Central memory CD8-positive, alpha-beta T cell (primary cell): ENCODE results near the gene LARP4B.

Experiments
- ATAC-seq: fragments of 150-1000 bp; cut with Tn5 transposase; replicated peaks from 2 replicates; pipeline ENCODE4 v1.10.0; 2022; ENCODE audit warnings: mild to moderate bottlenecking, moderate FRiP score, moderate number of reproducible peaks; ENCODE audit not compliant: poor library complexity, severe bottlenecking; ENCODE audit errors: extremely low read depth
- DNase-seq, 2 donors: peaks; one replicate each; pipeline ENCODE4 v3.0.0; 2021; ENCODE audit warnings: low spot score in 2 of 2
- H3K27ac Mint-ChIP-seq: one replicate; pipeline ENCODE4 v1.8.0; 2022; ENCODE audit warnings: low read depth, mild to moderate bottlenecking, moderate library complexity, mixed read lengths
- H3K27me3 Mint-ChIP-seq: one replicate; pipeline ENCODE4 v1.8.0; 2022; ENCODE audit warnings: mixed read lengths
- H3K36me3 Mint-ChIP-seq: one replicate; pipeline ENCODE4 v1.8.0; 2022; ENCODE audit warnings: mild to moderate bottlenecking, moderate library complexity, mixed read lengths; ENCODE audit not compliant: insufficient read depth
- H3K4me1 Mint-ChIP-seq: one replicate; pipeline ENCODE4 v1.8.0; 2022; ENCODE audit warnings: mixed read lengths
- H3K4me3 Mint-ChIP-seq: one replicate; pipeline ENCODE4 v1.8.0; 2022; ENCODE audit warnings: mild to moderate bottlenecking, moderate library complexity, mixed read lengths
- H3K9me3 Mint-ChIP-seq: one replicate; pipeline ENCODE4 v1.8.0; 2022; ENCODE audit warnings: mixed read lengths

Gene LARP4B

DNA sequence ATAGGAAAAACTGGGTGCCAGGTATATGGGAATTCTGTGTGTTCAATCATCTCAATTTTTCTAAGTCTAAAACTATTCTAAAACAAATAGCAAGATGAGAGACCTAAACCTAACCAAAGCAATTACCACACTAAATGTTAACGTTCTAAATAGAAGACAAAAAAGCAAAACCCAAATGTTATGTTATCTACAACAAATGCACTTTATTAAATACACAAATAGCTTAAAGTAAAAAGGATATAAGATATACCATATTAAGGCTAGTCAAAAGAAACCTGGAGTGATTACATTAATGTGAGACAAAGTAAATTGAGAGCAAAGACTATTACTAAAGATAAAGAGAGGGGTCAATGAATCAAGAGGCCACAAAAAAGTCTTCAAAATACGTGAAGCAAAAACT lies 81.4 kb downstream of the LARP4B start:
- H3K27ac Mint-ChIP-seq, result no peak overlapping the region
- no peak overlapping the region for H3K4me3 Mint-ChIP-seq
- peaks cover 5% of the 10 kb centered on the region for H3K9me3 Mint-ChIP-seq
- H3K4me1 Mint-ChIP-seq, result peaks cover 78% of the 10 kb centered on the region
- DNase-seq, result no peak
- H3K36me3 Mint-ChIP-seq, result peaks cover 17% of the 10 kb centered on the region
- no peak for ATAC-seq
- H3K27me3 Mint-ChIP-seq, result no peaks in the 10 kb centered on the region

DNA sequence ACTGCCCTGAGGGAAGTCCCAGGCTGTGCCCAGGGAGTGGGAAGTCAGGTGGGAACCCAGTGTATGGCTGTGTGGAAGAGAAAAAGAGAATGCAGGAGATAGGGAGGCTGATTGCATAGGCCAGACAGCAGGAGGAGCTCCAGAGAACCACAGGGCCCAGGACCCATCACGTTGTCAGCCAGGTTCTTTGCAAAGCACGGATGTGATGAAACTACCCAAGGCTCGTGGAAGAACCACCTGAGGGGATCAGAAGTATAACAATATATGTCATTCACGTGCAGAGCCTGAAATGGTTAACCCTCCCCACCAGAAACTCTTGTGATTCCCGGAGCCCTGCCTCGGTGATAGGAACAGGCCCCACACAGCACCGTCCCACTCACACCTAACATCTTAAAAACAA lies 83.6 kb downstream of the LARP4B start:
- Mint-ChIP-seq H3K36me3 (peaks cover 25% of the 10 kb centered on the region), H3K27ac (peak overlapping the region; percentile 19), H3K9me3 (peaks cover 5% of the 10 kb centered on the region), H3K4me3 (no peak overlapping the region), H3K4me1 (peaks cover 85% of the 10 kb centered on the region), H3K27me3 (no peaks in the 10 kb centered on the region)
- no peak for DNase-seq
- ATAC-seq, result no peak

DNA sequence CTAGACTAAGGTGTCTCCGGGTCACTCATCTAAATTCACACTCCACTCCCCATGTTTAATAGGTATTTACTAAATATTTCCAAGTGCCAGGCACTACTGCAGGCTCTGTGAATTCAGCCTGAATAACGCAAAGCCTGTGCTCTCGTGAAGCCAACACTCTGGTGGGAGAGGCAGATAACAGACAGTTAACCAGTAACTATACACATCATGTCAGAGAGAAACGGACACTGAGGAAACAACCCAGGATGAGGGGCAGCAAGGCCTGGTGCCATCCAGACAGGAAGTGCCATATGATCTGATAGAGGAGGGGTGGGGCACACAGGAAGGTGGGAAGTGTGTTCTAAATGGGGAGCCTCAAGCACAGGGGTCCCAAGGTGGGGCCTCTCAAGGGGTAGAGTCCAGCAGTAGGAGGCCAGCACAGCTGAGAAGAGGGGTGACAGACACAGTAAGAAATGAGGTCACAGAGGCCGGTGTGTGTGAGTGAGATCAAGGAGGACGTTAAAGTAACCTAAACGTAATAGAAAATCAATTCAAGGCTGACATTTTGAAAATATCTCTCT lies 85.3 kb downstream of the LARP4B start:
- Mint-ChIP-seq H3K9me3 (peaks cover 5% of the 10 kb centered on the region), H3K36me3 (peaks cover 27% of the 10 kb centered on the region), H3K4me1 (peaks cover 69% of the 10 kb centered on the region), H3K27ac (peak overlapping the region; percentile 65), H3K4me3 (no peak overlapping the region), H3K27me3 (no peaks in the 10 kb centered on the region)
- ATAC-seq, result no peak
- DNase-seq, result no peak

DNA sequence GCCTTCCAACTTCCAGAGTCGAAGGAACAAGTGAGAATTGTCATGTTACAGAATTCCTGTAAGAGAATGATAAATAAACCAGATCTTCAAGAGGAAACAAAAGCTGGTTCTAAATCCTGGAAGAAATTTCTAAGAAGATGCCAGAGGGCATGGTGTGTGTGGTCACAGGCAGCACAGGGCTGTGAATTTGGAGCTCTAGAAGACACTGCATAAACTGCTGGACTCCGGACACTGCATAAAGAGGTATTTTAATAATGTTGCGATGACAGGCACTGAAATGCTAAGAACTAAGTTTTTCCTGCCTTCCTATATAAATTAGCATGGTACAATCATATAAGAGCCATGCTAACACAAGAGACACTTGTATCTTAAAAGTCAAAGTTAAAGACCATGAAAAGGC lies 86.0 kb downstream of the LARP4B start:
- ATAC-seq (no peak), DNase-seq (no peak)
- H3K9me3 Mint-ChIP-seq, result no peaks in the 10 kb centered on the region
- H3K4me1 Mint-ChIP-seq, result peaks cover 62% of the 10 kb centered on the region
- H3K27me3 Mint-ChIP-seq, result no peaks in the 10 kb centered on the region
- peaks cover 27% of the 10 kb centered on the region for H3K36me3 Mint-ChIP-seq
- no peak overlapping the region for H3K4me3 Mint-ChIP-seq
- peak overlapping the region; percentile 65 for H3K27ac Mint-ChIP-seq

DNA sequence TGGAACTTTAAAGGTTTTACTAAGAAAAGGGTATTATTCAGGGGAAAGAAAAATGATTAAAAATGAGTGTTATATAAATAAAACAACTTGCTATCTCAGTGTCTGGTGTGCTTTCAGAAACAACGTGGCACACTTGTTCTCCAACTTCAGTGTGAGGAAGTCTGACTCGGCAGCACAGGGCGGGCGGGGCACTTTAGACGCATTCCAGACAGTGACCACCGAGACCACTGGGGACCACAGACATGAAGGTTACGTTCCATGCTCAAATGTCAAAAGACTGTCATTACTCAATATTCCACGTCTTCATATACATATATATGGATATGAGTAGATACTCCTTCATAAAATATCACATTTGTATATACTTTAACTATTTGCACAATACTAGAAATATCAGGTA lies 87.0 kb downstream of the LARP4B start:
- H3K4me3 Mint-ChIP-seq, result no peak overlapping the region
- H3K36me3 Mint-ChIP-seq, result peaks cover 29% of the 10 kb centered on the region
- no peak for ATAC-seq
- no peaks in the 10 kb centered on the region for H3K9me3 Mint-ChIP-seq
- H3K4me1 Mint-ChIP-seq, result peaks cover 60% of the 10 kb centered on the region
- peak overlapping the region; percentile 41 for H3K27ac Mint-ChIP-seq
- no peaks in the 10 kb centered on the region for H3K27me3 Mint-ChIP-seq
- no peak for DNase-seq

DNA sequence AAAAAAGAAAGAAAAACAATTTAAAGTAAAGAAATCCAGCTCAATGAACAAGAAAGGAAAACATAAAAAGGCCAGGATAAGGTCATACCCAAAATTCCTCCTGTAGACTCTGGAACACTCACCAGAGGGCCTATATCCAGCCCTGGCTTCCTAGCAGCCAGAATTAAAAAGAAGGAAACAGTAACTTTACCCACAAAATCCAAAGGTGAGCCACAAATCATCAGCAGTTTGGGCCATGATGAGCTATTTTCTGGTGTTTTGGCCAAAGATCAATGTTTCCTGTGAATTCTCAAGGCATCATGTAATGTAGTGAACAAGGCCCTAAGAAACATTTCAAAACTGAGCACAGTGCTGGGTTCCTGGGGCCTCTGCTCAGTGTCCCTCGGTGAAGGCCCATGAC lies 87.8 kb downstream of the LARP4B start:
- no peak for DNase-seq
- ATAC-seq, result no peak

DNA sequence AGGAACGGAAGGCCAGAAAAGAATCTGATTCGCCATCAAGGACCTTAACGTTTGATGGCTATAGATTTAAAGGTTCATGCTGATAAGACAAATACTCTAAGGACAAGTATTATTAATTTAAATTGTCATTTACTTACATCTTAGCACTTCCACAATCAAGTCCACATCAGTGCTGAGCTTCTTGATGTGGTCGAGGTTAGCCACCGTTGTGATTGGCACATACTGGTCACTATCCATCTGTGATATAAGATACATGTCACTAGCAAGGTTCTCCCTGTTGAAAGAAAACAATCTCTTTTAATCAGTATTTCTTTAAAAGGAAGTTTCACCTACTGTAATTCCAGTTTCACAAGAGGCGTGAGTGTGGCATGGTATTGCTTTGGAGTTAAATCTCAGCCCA lies 88.7 kb downstream of the LARP4B start:
- Mint-ChIP-seq H3K4me3 (no peak overlapping the region), H3K27ac (no peak overlapping the region), H3K36me3 (peaks cover 33% of the 10 kb centered on the region), H3K27me3 (no peaks in the 10 kb centered on the region), H3K9me3 (no peaks in the 10 kb centered on the region), H3K4me1 (peaks cover 48% of the 10 kb centered on the region)
- ATAC-seq (no peak), DNase-seq (no peak)

More for the DNA sequence above, 87.8 kb downstream of the LARP4B start:
- Mint-ChIP-seq H3K4me1 (peaks cover 51% of the 10 kb centered on the region), H3K27ac (no peak overlapping the region), H3K27me3 (no peaks in the 10 kb centered on the region), H3K9me3 (no peaks in the 10 kb centered on the region), H3K4me3 (no peak overlapping the region), H3K36me3 (peaks cover 32% of the 10 kb centered on the region)

DNA sequence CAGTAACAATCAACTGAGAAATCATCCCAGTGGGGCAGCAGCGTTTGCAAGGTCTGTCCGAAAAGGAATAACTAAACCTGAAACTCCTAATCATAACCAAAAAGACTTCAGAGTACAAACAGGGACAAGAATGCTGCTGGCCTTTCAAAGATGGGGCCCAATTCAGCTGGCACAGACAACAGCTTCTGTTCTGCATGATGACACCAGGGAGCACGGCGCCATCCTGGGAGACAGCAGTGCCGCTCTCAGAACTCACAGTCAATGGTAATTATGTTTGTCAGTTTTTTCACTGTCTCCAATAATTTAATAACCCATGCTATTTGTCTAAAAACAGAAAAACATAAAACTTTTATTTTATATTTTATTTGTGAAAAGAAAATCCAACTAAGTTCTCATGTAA lies 90.0 kb downstream of the LARP4B start:
- no peaks in the 10 kb centered on the region for H3K27me3 Mint-ChIP-seq
- ATAC-seq (no peak), DNase-seq (no peak)
- no peak overlapping the region for H3K4me3 Mint-ChIP-seq
- H3K27ac Mint-ChIP-seq, result no peak overlapping the region
- no peaks in the 10 kb centered on the region for H3K9me3 Mint-ChIP-seq
- H3K36me3 Mint-ChIP-seq, result peaks cover 35% of the 10 kb centered on the region
- peaks cover 42% of the 10 kb centered on the region for H3K4me1 Mint-ChIP-seq

DNA sequence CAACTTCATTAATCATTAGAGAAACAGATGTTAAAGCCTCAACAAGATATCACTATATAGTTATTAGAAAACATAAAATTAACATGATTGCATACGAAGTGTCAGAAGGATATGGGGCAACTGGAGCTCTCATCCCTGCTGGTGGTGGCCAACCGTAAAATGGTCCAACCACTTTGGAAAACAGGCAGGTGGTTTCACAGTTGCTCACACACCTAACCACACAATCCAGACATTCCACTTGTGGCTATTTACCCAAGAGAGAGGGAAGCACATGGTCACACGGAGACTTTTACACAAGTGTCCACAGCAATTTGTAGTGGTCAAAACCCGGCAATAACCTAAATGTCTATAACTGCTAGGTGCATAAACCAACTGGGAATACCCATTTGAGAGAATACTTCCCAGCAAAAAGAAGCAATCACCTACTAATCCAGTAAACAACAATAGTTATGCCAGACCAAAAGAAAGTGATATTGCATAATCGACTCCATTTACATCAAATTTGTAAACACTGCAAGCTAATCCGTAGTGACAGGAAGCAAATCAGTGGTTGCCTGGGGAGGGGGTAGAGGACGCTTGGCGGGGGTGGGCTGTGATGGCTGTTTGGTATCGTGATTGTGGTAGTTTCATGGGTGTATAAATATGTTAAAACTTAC lies 91.8 kb downstream of the LARP4B start:
- Mint-ChIP-seq H3K27ac (no peak overlapping the region), H3K4me3 (no peak overlapping the region), H3K4me1 (peaks cover 24% of the 10 kb centered on the region), H3K9me3 (no peaks in the 10 kb centered on the region), H3K27me3 (no peaks in the 10 kb centered on the region), H3K36me3 (peaks cover 51% of the 10 kb centered on the region)
- ATAC-seq, result no peak
- DNase-seq, result no peak

DNA sequence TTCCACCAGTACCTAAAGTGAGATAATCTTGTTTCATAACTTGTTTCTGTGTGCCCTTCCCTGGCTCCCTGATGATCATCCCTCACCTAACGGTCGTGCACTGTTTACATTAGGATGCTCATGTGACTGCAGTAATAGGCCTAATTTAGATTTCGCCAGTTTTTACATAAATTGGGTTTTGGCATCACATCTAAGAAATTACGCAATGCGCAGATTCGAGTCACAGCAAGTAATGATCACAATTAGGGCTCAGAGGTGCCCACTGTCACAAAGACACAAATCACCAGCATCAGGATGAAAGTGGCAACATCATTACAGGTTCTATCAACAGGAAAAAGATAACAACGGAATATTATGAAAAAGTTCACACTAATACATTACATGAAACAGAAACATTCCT lies 94.7 kb downstream of the LARP4B start:
- Mint-ChIP-seq H3K4me1 (peaks cover 27% of the 10 kb centered on the region), H3K9me3 (no peaks in the 10 kb centered on the region), H3K36me3 (peaks cover 51% of the 10 kb centered on the region), H3K4me3 (no peak overlapping the region), H3K27ac (no peak overlapping the region), H3K27me3 (no peaks in the 10 kb centered on the region)
- ATAC-seq, result no peak
- no peak for DNase-seq

DNA sequence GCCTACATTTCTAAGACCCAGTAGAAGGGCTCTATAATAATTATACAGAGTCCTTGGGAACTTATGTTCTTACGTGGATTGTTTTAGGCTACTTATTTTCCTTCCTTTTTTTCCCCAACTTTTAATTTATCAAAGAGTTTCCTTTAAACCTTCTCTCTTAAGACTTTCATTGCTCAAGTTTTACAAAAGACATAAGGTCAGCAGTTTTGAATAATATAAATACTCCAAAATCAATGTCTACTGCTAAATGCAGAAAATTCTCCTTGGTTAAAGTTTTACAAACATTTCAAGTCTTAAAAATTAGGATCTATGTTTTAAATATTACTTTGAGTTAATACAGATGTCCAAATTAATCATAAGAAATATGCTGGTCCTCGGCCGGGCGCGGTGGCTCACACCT lies 97.0 kb downstream of the LARP4B start:
- H3K36me3 Mint-ChIP-seq, result peaks cover 52% of the 10 kb centered on the region
- no peak for ATAC-seq
- DNase-seq, result no peak
- H3K4me3 Mint-ChIP-seq, result no peak overlapping the region
- no peaks in the 10 kb centered on the region for H3K9me3 Mint-ChIP-seq
- H3K4me1 Mint-ChIP-seq, result peaks cover 19% of the 10 kb centered on the region
- no peak overlapping the region for H3K27ac Mint-ChIP-seq
- H3K27me3 Mint-ChIP-seq, result no peaks in the 10 kb centered on the region

DNA sequence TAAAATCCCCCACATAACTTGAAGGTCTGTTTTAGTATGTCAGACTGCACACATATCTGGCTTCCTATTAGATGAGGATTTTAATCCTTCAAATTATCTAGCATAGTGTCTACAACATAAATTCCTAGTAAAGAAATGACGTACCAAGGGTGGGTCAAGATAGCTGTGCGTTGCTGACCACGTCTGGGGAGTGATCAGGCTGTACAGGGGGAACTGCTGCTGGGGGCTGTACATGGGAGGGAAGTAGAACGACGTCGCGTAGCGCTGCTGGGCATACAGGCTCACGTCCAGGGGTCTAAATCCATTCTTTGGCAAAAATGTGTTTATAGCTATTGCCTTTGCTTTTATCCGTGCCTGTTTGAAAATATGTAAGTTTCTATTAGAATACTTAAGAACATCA lies 102.3 kb downstream of the LARP4B start:
- DNase-seq (no peak), ATAC-seq (no peak)
- Mint-ChIP-seq H3K4me1 (peaks cover 9% of the 10 kb centered on the region), H3K27me3 (no peaks in the 10 kb centered on the region), H3K4me3 (no peak overlapping the region), H3K27ac (no peak overlapping the region), H3K9me3 (no peaks in the 10 kb centered on the region), H3K36me3 (peaks cover 54% of the 10 kb centered on the region)

DNA sequence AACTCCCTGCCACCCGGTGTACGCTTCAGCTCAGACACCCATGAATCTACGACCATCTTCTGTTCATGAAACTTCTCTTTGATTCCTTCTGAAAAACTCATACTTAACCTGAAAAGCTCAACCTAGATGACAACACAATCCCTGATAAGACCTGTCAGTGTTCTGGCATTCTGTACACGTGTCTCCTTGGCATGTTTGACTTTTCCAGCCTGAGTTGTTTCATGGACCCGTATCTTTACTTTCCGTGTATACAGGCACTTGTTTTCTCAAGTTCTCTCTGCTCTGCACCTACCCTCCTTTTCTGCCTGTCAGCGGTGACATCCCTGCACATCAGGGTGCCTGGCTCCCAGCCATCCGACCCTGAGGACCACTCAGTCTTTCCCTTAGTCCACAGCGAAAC lies 103.3 kb downstream of the LARP4B start:
- Mint-ChIP-seq H3K4me1 (peaks cover 7% of the 10 kb centered on the region), H3K27ac (no peak overlapping the region), H3K27me3 (no peaks in the 10 kb centered on the region), H3K4me3 (no peak overlapping the region), H3K9me3 (no peaks in the 10 kb centered on the region), H3K36me3 (peaks cover 53% of the 10 kb centered on the region)
- DNase-seq (no peak), ATAC-seq (no peak)
